Measurements from ENCODE around the gene UPK1B.
"Not testable (repeated sequence)": the region's sequence is repeated elsewhere in the genome, so short reads cannot be mapped to it uniquely, and the experiment has no call there.

UPK1B gene

DNA sequence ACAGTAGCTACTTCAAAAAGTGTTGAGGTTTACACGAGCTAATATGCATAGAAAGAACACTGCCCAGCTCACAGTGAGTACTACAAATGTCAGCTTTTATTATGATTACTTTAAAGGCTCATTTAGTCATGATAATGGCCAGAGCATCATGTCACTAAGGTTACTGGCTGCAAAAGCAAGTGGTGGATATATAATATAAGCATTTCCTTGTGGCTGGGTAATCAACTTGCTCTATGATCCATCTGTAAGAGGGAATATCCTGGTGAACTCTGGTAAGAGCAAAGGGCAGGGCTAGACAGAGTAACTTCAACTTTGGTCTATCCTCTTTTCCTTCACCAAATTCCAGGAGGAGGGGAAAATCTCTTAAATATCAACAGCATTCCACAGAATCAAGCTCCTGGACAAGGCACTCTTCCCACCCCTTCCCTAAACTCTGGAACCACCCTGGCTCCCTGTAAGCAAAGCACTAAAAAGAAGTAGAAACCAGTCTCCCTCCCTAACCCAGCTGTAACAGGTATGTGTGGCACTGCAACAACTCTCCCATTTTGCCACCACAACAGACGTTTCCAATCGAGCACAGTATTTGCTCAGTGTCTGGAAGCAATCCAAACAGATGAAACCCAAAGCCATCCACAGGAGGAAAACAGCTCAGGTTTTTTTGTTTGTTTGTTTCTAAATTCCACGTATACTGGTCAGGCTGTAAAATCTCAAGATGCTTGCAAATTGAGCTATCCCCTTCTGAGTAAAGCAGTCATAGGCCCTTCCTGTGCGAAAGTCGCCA is 53.9 kb downstream of the UPK1B start:
- DNase-seq: no peak

DNA sequence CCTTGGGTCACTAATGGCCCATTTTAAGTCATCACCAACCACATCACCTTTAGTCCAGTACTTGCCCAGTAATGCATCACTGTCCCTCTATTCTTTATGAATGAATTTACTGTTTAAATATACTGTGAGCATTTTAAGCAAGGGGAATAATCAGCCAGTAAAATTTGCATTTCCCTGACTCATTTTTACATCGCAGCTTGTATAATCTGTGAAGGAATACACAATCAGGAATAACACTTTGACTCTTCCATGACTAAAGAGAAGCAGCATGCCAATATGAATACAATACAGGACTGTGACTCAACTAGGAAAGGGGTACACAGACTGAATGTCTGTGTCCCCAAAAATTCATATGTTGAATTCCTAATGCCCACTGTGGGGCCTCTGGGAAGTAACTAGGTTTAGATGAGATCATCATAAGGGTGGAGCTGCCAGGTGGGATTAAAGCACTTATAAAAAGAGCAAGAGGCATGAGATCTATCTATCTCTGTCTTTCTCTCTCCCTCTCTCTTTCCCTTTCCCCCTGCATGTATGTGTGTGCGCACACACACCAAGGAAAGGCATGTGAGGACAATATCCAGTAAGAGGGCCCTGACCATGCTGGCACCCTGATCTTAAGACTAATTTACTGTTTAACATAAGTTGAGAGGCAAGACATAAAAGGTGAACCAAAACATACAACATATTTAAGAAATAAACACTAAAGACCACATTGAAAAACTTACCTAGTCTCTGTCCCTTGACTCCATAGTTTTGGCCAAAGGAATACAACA is 55.2 kb downstream of the UPK1B start:
- no peak for DNase-seq

DNA sequence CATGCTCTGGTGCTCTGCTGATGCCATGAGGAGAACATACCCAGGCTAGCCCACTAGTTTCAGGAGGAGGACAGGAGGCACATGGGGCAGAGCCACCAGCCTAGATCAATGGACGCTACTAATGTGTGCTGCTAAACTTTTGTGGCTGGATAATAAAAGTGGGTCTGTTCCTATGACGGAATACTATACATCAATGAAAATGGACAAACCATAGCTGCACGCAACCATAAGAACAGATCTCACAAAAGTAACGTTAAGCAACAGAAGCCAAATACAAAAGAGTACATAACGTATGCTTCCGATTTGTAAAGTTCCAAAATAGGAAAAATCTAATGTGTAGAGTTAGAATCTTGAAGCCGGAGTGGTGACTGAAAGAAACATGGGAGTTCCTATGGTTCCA is 55.8 kb downstream of the UPK1B start:
- no peak for DNase-seq

DNA sequence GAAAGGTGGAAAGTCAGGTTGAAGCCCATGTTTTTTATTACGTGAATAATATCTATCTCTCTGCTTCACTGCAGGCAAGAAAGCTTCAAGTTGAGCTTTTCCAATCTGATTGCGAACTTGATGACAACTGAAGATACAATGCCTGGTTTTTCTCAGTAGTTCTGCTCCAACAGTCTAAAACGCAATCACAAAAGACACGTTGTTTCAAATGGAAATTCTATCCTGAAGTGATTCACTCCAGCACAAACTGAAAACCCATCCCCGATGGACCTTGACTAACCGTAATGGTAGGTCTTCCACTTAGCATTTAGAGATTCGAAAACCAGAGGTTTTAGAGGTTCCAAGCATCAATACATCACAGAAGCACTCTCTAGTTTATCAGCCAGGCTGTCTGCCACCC is 56.7 kb downstream of the UPK1B start:
- no peak for DNase-seq

DNA sequence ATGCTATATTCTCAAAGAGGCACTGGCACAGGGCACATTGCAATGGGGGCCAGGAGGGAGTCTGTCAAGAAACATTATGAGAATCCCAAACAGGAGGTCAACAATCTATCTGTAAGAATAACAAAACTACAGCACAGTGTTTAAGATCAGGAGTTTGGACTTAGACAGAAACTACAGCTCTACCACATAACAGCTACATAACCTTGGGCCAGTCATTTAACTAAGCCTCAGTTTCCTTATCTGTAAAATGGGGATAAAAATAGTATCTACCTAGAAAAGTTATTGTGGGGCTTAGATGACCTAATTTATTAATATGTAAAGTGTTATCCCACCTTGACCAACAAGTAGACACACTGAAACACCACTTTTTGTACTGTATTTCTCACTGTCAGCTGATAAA is 57.3 kb downstream of the UPK1B start:
- DNase-seq: no peak

DNA sequence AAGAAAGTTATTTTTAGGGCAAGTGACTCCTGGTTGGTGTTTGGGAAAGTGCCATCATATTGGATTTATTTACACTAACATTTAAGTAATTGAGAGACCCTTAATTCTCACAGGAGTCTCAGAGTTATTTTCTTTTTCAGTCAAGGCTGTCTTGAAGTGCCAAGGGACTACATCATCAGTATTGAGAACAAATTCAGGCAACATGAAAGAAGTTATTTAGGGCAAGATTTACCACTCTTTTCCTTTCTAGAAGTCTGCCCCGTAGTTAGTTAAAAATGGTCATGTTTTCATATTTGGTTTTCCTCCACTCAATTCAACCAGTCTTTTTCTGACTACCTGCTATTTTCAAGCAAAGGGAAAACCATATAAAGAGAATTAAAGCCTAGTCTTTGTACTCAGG is 61.2 kb downstream of the UPK1B start:
- DNase-seq: no peak

DNA sequence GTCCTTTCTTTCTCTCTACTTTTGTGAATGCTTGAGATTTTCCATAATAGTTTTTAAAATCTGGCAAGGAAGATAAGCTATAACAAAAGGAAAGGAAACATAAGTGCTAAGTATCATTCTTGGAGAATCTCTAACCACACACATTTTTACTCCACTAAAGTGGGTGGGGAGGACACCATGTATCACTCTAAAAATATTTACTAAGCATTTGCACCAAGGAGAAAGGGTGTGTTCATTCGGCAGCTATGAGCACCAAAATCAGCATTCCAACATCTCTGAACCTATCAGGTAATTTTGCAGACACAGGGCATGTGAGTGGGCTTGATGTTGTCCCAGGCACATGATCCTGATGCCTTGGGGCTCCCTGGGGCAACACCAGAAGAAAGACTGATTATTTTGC is 61.8 kb downstream of the UPK1B start:
- no peak for DNase-seq

DNA sequence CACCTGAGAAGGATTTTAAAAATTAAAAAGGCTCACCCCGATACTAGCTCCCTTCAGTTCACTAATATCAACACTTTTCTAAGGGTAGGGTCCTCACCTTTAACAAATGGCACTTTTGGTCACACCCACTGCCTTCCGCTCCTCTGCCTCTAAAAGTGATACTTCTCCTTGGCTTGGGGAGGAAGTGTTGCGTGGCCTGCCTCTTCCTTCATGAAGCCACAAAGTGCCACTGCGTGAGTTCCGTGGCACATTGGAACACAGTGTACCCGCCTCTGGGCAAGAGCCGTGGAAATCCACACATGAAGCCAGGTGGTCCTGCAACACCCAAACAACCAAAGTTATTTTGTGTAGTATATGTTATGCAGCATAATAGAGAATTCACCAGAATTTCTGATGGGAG is 63.4 kb downstream of the UPK1B start:
- no peak for DNase-seq

DNA sequence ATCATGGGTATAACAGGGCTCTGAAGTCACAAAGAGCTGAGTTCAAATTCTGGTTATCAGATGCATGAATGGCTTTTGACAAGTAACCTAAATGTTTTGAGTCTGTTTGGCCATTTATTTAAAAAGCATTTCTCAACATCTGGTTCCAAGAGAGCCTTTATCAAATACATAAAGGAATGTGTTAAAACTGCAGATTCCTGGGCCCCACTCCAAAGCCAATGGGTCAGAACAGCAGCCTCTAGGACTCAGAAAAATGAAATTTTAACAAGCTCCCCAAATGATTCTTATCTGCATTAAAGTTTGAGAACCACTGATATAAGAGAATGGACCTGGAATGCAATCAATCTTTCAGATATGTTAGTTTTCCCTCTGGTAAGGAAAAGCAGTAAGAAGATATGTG is 63.9 kb downstream of the UPK1B start:
- no peak for DNase-seq

DNA sequence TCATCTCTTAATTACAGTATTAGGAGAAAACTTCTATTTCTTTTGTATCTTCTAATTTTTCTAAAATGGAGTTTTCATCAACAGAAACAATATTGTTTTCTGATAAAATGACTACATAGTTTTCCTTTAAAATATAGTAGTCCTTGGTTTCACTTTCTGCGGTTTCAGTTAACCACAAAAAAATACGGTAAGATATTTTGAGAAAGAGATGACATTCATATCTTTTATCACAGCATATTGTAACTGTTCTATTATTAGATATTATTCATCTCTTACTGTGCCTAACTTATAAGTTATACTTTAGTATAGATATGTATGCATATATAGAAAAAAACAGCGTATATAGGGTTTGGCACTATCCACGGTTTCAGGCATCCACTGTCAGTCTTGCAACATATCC is 65.0 kb downstream of the UPK1B start:
- DNase-seq: no peak

DNA sequence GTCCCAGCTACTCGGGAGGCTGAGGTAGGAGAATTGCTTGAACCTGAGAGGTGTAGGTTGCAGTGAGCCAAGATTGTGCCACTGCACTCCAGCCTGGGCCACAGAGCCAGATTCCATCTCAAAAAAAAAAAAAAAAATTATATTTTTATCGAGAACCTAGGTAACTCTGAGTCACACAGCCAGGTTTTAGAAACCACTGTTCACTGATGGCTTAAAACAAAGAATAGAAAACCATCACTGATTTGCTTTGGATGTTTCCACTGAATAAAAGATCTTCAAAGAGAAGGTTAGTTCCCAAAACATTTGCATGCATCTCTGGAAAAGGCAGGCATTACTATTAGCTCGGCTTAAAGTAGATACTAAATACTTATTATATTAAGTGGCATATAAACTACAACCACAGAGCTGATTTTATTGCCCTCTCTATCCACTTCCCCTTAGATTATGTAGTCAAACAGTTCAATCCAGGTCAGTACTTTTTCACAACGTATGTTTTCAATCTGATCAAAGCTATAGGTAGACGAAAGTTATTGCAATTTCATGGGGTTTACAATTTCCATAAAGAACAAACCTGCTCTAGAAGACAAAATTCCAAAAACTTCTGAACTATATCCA is 65.9 kb downstream of the UPK1B start:
- DNase-seq: no peak

DNA sequence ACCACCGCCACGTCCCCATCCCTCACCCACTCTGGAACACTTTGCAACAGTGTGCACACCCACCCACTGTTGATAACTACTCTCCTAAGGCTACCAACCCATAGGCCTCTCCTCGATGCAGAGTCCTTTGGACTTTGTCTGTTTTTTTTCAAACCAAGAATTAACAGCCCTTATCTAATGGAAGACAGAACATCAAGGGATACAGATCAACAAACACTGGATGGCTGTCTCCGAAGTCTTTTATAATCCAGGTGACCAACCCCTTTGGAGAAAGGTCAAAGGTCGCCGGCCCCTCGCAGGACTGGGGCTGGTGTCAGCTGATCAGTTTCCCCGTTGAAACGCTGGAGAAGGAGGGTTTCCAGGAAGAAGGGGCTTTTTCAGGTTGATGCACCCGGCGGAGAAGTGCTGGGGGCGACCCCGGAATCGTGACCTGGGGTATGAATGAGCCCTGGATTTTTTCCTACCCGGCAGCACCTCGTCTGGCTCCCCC is 66.7 kb downstream of the UPK1B start:
- no peak for DNase-seq

DNA sequence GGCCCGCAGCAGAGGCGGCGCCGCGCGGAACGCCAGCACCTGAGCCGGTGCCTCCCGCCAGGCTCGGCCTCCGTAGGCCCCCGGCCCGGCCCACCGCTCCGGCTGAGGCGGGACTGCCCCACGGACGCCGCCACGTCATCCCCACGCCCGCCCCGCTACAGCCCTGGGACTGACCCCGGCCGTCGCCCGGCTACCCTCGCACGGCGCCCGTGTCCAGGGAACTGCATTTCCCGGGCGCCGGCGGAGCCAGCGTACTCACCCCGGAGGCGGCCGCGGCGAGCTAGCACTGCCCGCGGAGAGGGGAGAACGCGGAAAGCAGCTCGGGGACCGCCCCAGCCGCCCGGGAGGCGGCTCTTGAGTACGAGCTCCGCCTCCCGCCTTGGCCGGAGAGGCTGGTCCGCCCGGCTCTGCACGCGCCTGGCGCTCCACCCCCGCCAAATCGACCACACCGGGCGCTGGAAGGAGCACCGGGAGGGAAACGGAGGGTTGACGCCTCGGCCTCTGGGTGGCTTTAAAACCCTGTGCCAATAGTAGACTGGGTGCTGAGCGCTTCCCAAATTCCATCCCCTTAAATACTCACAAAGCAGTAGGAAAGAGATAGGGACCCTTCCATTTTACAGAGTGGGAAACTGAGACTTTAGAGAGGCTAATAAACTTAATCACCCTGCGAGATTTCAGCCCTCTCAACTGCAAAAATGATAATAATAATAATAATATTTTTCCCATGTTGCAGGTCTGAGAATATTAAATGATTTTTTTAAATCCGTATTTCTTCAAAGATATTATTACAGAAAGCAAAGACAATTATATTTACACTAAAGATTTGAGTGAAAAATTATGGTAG is 67.4 kb downstream of the UPK1B start, which contains the start of gene B4GALT4:
B4GALT4 (minus strand) TSS at position 288 of the 844 bp plus-strand sequence. CDS start 10,779 bp downstream, outside the sequence.
- DNase-seq: peak; percentile 91

DNA sequence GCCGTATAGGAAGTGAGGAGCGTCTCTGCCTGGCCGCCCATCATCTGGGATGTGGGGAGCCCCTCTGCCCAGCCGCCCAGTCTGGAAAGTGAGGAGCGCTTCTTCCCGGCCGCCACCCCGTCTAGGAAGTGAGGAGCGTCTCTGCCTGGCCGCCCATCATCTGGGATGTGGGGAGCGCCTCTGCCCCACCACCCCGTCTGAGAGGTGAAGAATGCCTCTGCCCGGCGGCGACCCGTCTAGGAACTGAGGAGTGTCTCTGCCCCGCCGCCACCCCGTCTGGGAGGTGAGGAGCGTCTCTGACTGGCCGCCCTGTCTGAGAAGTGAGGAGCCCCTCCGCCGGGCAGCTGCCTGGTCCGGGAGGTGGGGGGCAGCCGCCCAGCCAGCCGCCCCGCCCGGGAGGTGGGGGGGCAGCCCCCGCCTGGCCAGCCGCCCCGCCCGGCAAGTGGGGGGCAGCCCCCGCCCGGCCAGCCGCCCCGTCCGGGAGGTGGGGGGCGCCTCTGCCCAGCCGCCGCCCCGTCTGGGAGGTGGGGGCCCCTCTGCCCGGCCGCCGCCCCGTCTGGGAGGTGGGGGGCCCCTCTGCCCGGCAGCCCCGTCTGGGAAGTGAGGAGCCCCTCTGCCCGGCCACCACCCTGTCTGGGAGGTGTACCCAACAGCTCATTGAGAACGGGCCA is 69.1 kb downstream of the UPK1B start:
- not testable (repeated sequence) for DNase-seq

DNA sequence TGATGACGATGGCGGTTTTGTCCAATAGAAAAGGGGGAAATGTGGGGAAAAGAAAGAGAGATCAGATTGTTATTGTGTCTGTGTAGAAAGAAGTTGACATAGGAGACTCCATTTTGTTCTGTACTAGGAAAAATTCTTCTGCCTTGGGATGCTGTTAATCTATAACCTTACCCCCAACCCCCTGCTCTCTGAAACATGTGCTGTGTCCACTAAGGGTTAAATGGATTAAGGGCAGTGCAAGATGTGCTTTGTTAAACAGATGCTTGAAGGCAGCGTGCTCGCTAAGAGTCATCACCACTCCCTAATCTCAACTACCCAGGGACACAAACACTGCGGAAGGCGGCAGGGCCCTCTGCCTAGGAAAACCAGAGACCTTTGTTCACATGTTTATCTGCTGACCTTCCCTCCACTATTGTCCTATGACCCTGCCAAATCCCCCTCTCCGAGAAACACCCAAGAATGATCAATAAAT is 69.7 kb downstream of the UPK1B start:
- DNase-seq: not testable (repeated sequence)

DNA sequence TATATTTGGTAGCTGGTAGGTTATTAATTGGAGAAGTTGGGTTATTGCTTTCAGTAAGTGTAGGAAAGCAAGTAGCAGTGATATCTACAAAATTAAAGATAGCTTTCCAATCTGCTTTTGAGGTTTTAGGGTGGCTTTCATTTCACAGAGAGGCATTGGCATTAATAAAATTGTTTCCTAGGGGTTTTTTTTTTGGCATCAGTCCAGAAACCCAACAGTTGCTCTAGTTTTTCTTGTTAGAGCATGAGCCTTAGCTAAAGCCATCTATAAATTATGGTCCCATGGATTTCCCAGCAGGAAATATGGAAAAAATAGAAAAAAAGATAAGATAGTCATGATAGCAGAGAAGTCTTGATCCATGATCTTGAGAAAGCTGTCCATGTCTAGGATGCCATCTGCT is 70.3 kb downstream of the UPK1B start:
- no peak for DNase-seq

DNA sequence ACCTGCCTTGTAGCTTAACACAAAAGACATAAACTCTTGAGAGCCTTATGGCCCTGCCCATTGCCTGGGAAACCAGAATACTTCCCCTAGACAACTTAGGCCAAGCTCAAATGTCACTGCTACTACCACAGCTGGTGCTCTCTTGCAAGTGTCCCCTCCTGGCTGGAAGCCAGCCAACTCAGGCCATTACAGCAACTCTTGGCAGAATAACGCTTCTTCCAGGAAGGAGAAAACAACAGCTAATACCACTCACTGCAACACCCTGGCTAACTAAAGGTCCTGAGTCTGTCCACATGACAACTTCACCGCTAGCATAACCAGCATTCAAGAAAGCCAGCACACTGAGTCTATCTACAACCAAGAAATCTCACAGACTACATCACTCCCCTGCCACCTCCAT is 72.4 kb downstream of the UPK1B start:
- DNase-seq: no peak
